Measurements from ENCODE around the gene NECTIN2. TPM values are rescaled to one million over a fixed set of nuclear protein-coding genes. Genes with fewer than 3 reads are reported as not detected.

Gene NECTIN2
- total RNA-seq, 1 donor from 2014 or later, result 0.35 TPM

DNA sequence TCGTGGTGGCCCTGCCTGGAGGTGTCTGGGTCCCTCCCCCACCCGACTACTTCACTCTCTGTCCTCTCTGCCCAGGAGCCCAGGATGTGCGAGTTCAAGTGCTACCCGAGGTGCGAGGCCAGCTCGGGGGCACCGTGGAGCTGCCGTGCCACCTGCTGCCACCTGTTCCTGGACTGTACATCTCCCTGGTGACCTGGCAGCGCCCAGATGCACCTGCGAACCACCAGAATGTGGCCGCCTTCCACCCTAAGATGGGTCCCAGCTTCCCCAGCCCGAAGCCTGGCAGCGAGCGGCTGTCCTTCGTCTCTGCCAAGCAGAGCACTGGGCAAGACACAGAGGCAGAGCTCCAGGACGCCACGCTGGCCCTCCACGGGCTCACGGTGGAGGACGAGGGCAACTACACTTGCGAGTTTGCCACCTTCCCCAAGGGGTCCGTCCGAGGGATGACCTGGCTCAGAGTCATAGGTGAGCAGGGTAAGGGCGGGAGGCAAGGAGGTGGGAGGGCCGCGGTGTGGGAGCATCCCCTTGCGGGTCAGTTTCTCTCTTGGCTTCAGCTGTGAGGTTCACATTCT, 19.2 kb downstream of the NECTIN2 start:
- Mint-ChIP-seq H3K4me3 (no peak overlapping the region), H3K36me3 (ENCODE audit: low read depth) (no peaks in the 10 kb centered on the region), H3K27ac (no peak overlapping the region), H3K27me3 (peaks cover 7% of the 10 kb centered on the region), H3K4me1 (no peaks in the 10 kb centered on the region), H3K9me3 (no peaks in the 10 kb centered on the region)
- ChIA-PET POLR2A (no interaction called here), CTCF (no interaction called here)
- TF ChIP-seq, protein P1, sequence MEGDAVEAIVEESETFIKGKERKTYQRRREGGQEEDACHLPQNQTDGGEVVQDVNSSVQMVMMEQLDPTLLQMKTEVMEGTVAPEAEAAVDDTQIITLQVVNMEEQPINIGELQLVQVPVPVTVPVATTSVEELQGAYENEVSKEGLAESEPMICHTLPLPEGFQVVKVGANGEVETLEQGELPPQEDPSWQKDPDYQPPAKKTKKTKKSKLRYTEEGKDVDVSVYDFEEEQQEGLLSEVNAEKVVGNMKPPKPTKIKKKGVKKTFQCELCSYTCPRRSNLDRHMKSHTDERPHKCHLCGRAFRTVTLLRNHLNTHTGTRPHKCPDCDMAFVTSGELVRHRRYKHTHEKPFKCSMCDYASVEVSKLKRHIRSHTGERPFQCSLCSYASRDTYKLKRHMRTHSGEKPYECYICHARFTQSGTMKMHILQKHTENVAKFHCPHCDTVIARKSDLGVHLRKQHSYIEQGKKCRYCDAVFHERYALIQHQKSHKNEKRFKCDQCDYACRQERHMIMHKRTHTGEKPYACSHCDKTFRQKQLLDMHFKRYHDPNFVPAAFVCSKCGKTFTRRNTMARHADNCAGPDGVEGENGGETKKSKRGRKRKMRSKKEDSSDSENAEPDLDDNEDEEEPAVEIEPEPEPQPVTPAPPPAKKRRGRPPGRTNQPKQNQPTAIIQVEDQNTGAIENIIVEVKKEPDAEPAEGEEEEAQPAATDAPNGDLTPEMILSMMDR (IDR thresholded peaks at IDR 0.05), result no peak
- DNase-seq, result no peak
- intact Hi-C loops (cut with micrococcal nuclease), result no loop called here
- no peak for ATAC-seq (ENCODE audit: low read depth)

DNA sequence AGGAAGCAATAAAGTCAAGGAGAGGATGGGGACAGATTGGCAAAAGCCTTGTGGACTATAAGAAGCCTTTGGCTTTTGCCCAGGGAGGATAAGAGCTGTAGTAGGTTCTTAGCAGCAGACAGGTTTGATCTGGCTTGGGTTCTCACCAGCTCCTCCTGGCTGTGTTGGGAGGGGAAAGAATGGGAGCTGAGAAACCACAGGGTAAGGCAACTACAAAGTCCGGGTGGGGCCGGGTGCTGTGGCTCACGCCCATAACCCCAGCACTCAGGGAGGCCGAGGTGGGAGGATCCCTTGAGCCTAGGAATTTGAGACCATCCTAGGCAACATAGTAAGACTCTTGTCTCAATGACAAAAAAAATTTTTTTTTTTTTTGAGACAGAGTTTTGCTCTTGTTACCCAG, 20.6 kb downstream of the NECTIN2 start:
- Mint-ChIP-seq H3K27me3 (peaks cover 7% of the 10 kb centered on the region), H3K27ac (no peak overlapping the region), H3K4me3 (no peak overlapping the region), H3K36me3 (ENCODE audit: low read depth) (no peaks in the 10 kb centered on the region), H3K4me1 (no peaks in the 10 kb centered on the region), H3K9me3 (no peaks in the 10 kb centered on the region)
- ChIA-PET POLR2A (no interaction called here), CTCF (no interaction called here)
- TF ChIP-seq, protein P1 (IDR thresholded peaks at IDR 0.05), result no peak
- intact Hi-C loops (cut with micrococcal nuclease), result no loop called here
- DNase-seq (no peak), ATAC-seq (ENCODE audit: low read depth) (no peak)

DNA sequence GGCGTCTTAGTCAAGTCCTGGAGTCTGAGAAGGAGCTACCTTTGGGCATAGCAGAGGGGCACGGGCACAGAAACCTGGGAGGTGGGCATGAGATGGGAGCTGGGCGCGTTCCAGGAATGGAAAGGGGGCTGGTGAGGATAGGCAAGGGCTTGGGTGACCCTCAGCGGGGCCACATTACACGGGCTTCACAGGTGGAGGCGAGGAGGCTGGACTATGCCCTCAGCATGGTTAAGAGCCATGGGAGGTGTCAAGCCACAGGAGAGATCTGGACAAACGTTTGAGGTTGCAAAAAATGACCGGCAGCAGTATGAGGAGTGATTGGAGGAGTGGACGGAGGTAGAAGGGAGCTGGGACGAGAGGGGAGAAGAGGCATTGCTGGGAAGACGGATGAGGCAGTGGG, 21.5 kb downstream of the NECTIN2 start:
- Mint-ChIP-seq H3K36me3 (ENCODE audit: low read depth) (no peaks in the 10 kb centered on the region), H3K9me3 (no peaks in the 10 kb centered on the region), H3K4me1 (no peaks in the 10 kb centered on the region), H3K27ac (no peak overlapping the region), H3K4me3 (no peak overlapping the region), H3K27me3 (peaks cover 7% of the 10 kb centered on the region)
- POLR2A ChIA-PET, result no interaction called here
- CTCF ChIA-PET, result no interaction called here
- ATAC-seq (ENCODE audit: low read depth) (no peak), DNase-seq (no peak)
- intact Hi-C loops (cut with micrococcal nuclease), result no loop called here
- TF ChIP-seq, protein P1 (IDR thresholded peaks at IDR 0.05), result no peak

DNA sequence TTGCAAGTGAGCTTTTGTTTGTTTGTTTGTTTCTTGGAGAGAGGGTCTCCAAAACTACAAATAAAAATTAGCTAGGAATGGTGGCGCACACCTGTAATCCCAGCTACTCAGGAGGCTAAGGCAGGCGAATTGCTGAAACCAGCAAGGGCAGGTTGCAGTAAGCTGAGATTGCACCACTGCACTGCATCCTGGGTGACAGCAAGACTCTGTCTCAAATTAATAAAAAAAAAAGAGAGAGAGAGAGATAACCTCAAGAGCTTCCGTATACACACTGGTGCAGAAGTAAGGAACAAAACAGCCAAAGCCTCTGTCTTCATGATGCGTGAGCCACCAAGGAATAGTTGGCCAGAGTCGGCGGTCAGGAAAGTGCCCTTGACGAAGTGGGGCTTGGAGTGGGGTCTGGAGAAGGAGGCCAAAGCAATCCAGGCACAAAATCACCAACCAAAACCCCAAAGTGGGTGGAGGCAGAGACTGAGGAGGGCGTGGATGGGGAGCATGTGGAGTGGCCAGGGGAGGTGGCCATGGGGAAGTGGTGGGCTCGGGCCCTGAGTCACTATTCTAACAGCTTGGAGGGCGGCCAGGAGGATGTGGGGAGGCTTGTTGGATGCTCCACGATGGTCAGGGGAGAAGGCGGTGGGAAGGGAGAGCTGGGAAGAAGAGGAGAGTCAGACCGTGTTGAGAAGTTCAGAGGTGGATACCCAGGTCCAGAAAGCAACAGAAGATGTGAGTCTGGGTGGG, 23.8 kb downstream of the NECTIN2 start:
- no peaks in the 10 kb centered on the region for H3K9me3 Mint-ChIP-seq
- no peaks in the 10 kb centered on the region for H3K4me1 Mint-ChIP-seq
- ATAC-seq (ENCODE audit: low read depth), result no peak
- intact Hi-C loops (cut with micrococcal nuclease), result no loop called here
- ChIA-PET CTCF (no interaction called here), POLR2A (no interaction called here)
- H3K27me3 Mint-ChIP-seq, result peaks cover 10% of the 10 kb centered on the region
- H3K4me3 Mint-ChIP-seq, result no peak overlapping the region
- DNase-seq, result no peak
- H3K27ac Mint-ChIP-seq, result no peak overlapping the region
- TF ChIP-seq, protein P1 (IDR thresholded peaks at IDR 0.05), result no peak
- no peaks in the 10 kb centered on the region for H3K36me3 Mint-ChIP-seq (ENCODE audit: low read depth)

DNA sequence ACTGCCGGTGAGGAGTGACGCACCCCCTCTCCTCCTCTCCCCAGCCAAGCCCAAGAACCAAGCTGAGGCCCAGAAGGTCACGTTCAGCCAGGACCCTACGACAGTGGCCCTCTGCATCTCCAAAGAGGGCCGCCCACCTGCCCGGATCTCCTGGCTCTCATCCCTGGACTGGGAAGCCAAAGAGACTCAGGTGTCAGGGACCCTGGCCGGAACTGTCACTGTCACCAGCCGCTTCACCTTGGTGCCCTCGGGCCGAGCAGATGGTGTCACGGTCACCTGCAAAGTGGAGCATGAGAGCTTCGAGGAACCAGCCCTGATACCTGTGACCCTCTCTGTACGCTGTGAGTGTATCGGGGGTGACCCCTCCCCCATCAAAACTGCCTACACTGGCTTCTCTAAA, 25.7 kb downstream of the NECTIN2 start:
- POLR2A ChIA-PET, result no interaction called here
- Mint-ChIP-seq H3K9me3 (no peaks in the 10 kb centered on the region), H3K27ac (no peak overlapping the region), H3K4me3 (no peak overlapping the region), H3K27me3 (peaks cover 7% of the 10 kb centered on the region), H3K36me3 (ENCODE audit: low read depth) (no peaks in the 10 kb centered on the region), H3K4me1 (no peaks in the 10 kb centered on the region)
- TF ChIP-seq, protein P1 (IDR thresholded peaks at IDR 0.05), result no peak
- ATAC-seq (ENCODE audit: low read depth) (no peak), DNase-seq (no peak)
- CTCF ChIA-PET, result no interaction called here
- intact Hi-C loops (cut with micrococcal nuclease), result no loop called here

All from activated B cell treated with CpG ODN at 0.5 μM for 24 hours (primary cell).